IMR-90 (cell line): ENCODE data around the gene GNG12. TPM values are rescaled to one million over a fixed set of nuclear protein-coding genes. Genes with fewer than 3 reads are reported as not detected.

Source experiments
- ATAC-seq: fragments of 200-7000 bp; cut with Tn5 transposase; 2 replicates; pipeline ENCODE4 v1.9.1; 2020; ENCODE audit warnings: low read depth, mild to moderate bottlenecking, moderate library complexity
- BruUV-seq: library from RNA; stranded (reverse); fragments of 400-500 nt; replicated peaks from 2 replicates; lab custom pipeline; 2021; lab: Mats Ljungman, UMichigan
- CTCF ChIA-PET: fragments of 300-600 bp; formaldehyde crosslinking; extraction: SDS; loops from one replicate; lab custom pipeline; 2021; ENCODE audit warnings: antibody characterized with exemption; lab: Yijun Ruan, JAX
- POLR2A ChIA-PET: fragments of 300-600 bp; sonication (Branson Sonifier 250); formaldehyde crosslinking; loops from one replicate; lab custom pipeline; 2022; ENCODE audit warnings: antibody characterized with exemption; ENCODE audit not compliant: unreplicated experiment; lab: Charles Lee
- DNase-seq: peaks from one replicate; pipeline ENCODE4 v3.0.0; 2013
- H2AFZ ChIP-seq: replicated peaks from 2 replicates; pipeline ENCODE3; 2013; ENCODE audit warnings: low read length, mild to moderate bottlenecking; ENCODE audit not compliant: poor library complexity
- H2AK5ac ChIP-seq: 2 replicates; pipeline ENCODE4 v1.6.1; 2013; ENCODE audit warnings: low read depth, low read length, inconsistent platforms
- H2AK9ac ChIP-seq: replicated peaks from 2 replicates; pipeline ENCODE3; 2013; ENCODE audit warnings: mild to moderate bottlenecking, low read depth, low read length, moderate library complexity; ENCODE audit not compliant: poor library complexity
- H2BK120ac ChIP-seq: 2 replicates; pipeline ENCODE4 v1.6.1; 2013; ENCODE audit warnings: low read depth, low read length, inconsistent platforms
- H2BK15ac ChIP-seq: 3 replicates; pipeline ENCODE4 v1.6.1; 2013; ENCODE audit warnings: low read depth, low read length, inconsistent platforms
- H2BK20ac ChIP-seq: 2 replicates; pipeline ENCODE4 v1.6.1; 2013; ENCODE audit warnings: low read depth, mild to moderate bottlenecking, inconsistent platforms, low read length, moderate library complexity
- H2BK5ac ChIP-seq: 2 replicates; pipeline ENCODE4 v1.6.1; 2013; ENCODE audit warnings: mild to moderate bottlenecking, low read depth, low read length, inconsistent platforms; ENCODE audit not compliant: poor library complexity, severe bottlenecking
- H3K14ac ChIP-seq: replicated peaks from 2 replicates; pipeline ENCODE4 v1.6.1; 2013; ENCODE audit warnings: low read depth, low read length, inconsistent platforms
- H3K18ac ChIP-seq: 2 replicates; pipeline ENCODE4 v1.6.1; 2013; ENCODE audit warnings: low read depth, low read length, control low read depth
- H3K23ac ChIP-seq: 2 replicates; pipeline ENCODE4 v1.6.1; 2013; ENCODE audit warnings: low read depth, low read length, inconsistent platforms
- H3K27ac ChIP-seq: 2 replicates; pipeline ENCODE4 v1.5.1; 2013; ENCODE audit warnings: mild to moderate bottlenecking, control low read depth, low read length; ENCODE audit not compliant: insufficient read depth
- H3K27me3 ChIP-seq: 2 replicates; pipeline ENCODE4 v1.6.1; 2013; ENCODE audit warnings: low read length; ENCODE audit not compliant: control insufficient read depth, insufficient read depth
- H3K36me3 ChIP-seq: 2 replicates; pipeline ENCODE4 v1.6.1; 2013; ENCODE audit warnings: low read length, mixed read lengths; ENCODE audit not compliant: control insufficient read depth, insufficient read depth
- H3K4ac ChIP-seq: 2 replicates; pipeline ENCODE4 v1.6.1; 2013; ENCODE audit warnings: low read depth, low read length, inconsistent platforms
- H3K4me1 ChIP-seq: 2 replicates; pipeline ENCODE4 v1.6.1; 2013; ENCODE audit warnings: low read length, mixed read lengths; ENCODE audit not compliant: control insufficient read depth, insufficient read depth
- H3K4me2 ChIP-seq: 2 replicates; pipeline ENCODE4 v1.6.1; 2013; ENCODE audit warnings: low read depth, mild to moderate bottlenecking, control low read depth, low read length, moderate library complexity
- H3K4me3 ChIP-seq: 2 replicates; pipeline ENCODE4 v1.5.1; 2013; ENCODE audit warnings: low read depth, mild to moderate bottlenecking, control low read depth, low read length, moderate library complexity; ENCODE audit not compliant: insufficient read depth
- H3K56ac ChIP-seq: 2 replicates; pipeline ENCODE4 v1.6.1; 2013; ENCODE audit warnings: low read length, inconsistent platforms; ENCODE audit not compliant: insufficient read depth; ENCODE audit errors: extremely low read depth
- H3K79me1 ChIP-seq, 2 experiments: 2 replicates each; pipeline ENCODE4 v1.6.1; 2013; ENCODE audit warnings: low read length in 2 of 2, inconsistent platforms in 1 of 2, low read depth in 1 of 2
- H3K9ac ChIP-seq: 2 replicates; pipeline ENCODE4 v1.6.1; 2013; ENCODE audit warnings: low read depth, low read length, control low read depth
- H3K9me1 ChIP-seq: 2 replicates; pipeline ENCODE4 v1.6.1; 2013; ENCODE audit warnings: low read length, inconsistent platforms; ENCODE audit not compliant: insufficient read depth
- H3K9me3 ChIP-seq: 2 replicates; pipeline ENCODE4 v1.6.1; 2013; ENCODE audit warnings: low read length; ENCODE audit not compliant: control insufficient read depth, insufficient read depth
- H4K20me1 ChIP-seq: 2 replicates; pipeline ENCODE4 v1.6.1; 2013; ENCODE audit warnings: low read length, inconsistent platforms; ENCODE audit not compliant: insufficient read depth
- H4K5ac ChIP-seq: 2 replicates; pipeline ENCODE4 v1.6.1; 2013; ENCODE audit warnings: mild to moderate bottlenecking, low read depth, low read length, control low read depth
- H4K8ac ChIP-seq, 2 experiments: 2 replicates each; pipeline ENCODE4 v1.6.1; 2013; ENCODE audit warnings: low read depth in 2 of 2, low read length in 2 of 2, control low read depth in 1 of 2, inconsistent platforms in 1 of 2
- H4K91ac ChIP-seq: 2 replicates; pipeline ENCODE4 v1.6.1; 2013; ENCODE audit warnings: low read depth, low read length, inconsistent platforms; ENCODE audit not compliant: insufficient read depth
- BHLHE40 ChIP-seq: fragments of 150-350 bp; IDR thresholded peaks from 2 replicates; pipeline ENCODE4 v1.6.1; 2016; ENCODE audit warnings: mild to moderate bottlenecking, low read depth, low read length
- CEBPB ChIP-seq: IDR thresholded peaks from 2 replicates; pipeline ENCODE4 v1.6.1; 2012; ENCODE audit warnings: low read depth, low read length, improper control_type of control experiment
- CHD1 ChIP-seq: IDR thresholded peaks from 2 replicates; pipeline ENCODE4 v1.6.1; 2012; ENCODE audit warnings: low read depth, low read length, improper control_type of control experiment
- ELK1 ChIP-seq: fragments of 150-350 bp; IDR thresholded peaks from 2 replicates; pipeline ENCODE4 v1.6.1; 2016; ENCODE audit warnings: low read depth, mild to moderate bottlenecking, low read length, moderate library complexity, borderline replicate concordance
- FOS ChIP-seq: fragments of 150-350 bp; IDR thresholded peaks from 2 replicates; pipeline ENCODE4 v1.6.1; 2016; ENCODE audit warnings: low read depth, low read length
- MAFK ChIP-seq: IDR thresholded peaks from 2 replicates; pipeline ENCODE4 v1.6.1; 2012; ENCODE audit warnings: low read depth, low read length, improper control_type of control experiment
- MAZ ChIP-seq: IDR thresholded peaks from 2 replicates; pipeline ENCODE4 v1.6.1; 2012; ENCODE audit warnings: low read depth, mild to moderate bottlenecking, low read length, improper control_type of control experiment, moderate library complexity, borderline replicate concordance
- NFE2L2 ChIP-seq: fragments of 150-350 bp; IDR thresholded peaks from 2 replicates; pipeline ENCODE4 v1.6.1; 2016; ENCODE audit warnings: low read depth, mild to moderate bottlenecking, low read length
- POLR2A ChIP-seq: IDR thresholded peaks from 2 replicates; pipeline ENCODE4 v1.6.1; 2012; ENCODE audit warnings: mild to moderate bottlenecking, low read depth, low read length
- RAD21 ChIP-seq: IDR thresholded peaks from 2 replicates; pipeline ENCODE4 v1.6.1; 2012; ENCODE audit warnings: low read length, improper control_type of control experiment
- RCOR1 ChIP-seq: IDR thresholded peaks from 2 replicates; pipeline ENCODE4 v1.6.1; 2012; ENCODE audit warnings: mild to moderate bottlenecking, low read length, improper control_type of control experiment; ENCODE audit not compliant: insufficient replicate concordance
- RFX5 ChIP-seq: IDR thresholded peaks from 2 replicates; pipeline ENCODE4 v1.8.0; 2012; ENCODE audit warnings: low read depth, mild to moderate bottlenecking, low read length, moderate library complexity
- SMC3 ChIP-seq: fragments of 150-350 bp; IDR thresholded peaks from 2 replicates; pipeline ENCODE4 v1.6.1; 2016; ENCODE audit warnings: low read depth, mild to moderate bottlenecking, antibody characterized with exemption, low read length, moderate library complexity
- USF2 ChIP-seq: fragments of 150-350 bp; IDR thresholded peaks from 2 replicates; pipeline ENCODE4 v1.6.1; 2017; ENCODE audit warnings: mild to moderate bottlenecking, antibody characterized with exemption, low read length, low read depth
- WGBS, 2 experiments: methylation state at CpG; one replicate each; pipeline versions ENCODE4 v1.1.5 to v1.1.7; 2013; ENCODE audit warnings: missing lambda C conversion rate in 2 of 2; ENCODE audit not compliant: insufficient read length in 1 of 2; ENCODE audit errors: extremely low coverage in 2 of 2; 5-methylcytosine and 5-hydroxymethylcytosine counted together
- dilution Hi-C: fragments of 300-500 bp; cut with HindIII; formaldehyde crosslinking; loops from one replicate; pipeline ENCODE4 v1.14.3; 2018; ENCODE audit warnings: low sequenced_read_pairs; ENCODE audit not compliant: unreplicated experiment
- in situ Hi-C: fragments of 300-500 bp; cut with MboI; formaldehyde crosslinking; loops from 3 replicates; pipeline ENCODE4 v1.14.3; 2019; ENCODE audit warnings: low sequenced_read_pairs, inconsistent platforms, mixed read lengths
- intact Hi-C: fragments of 100-400 bp; cut with micrococcal nuclease; formaldehyde crosslinking; loops from 2 replicates; pipeline ENCODE4 v1.10.0; 2022
- polyA plus RNA-seq, 3 experiments: library from polyadenylated mRNA; depleted of rRNA; stranded (reverse); fragments of >200 nt; gene quantifications; 2 replicates each; pipeline ENCODE4 v1.2.3, GENCODE V29; 2012; ENCODE audit warnings: low replicate concordance in 1 of 3
- total RNA-seq: library from RNA; depleted of rRNA; stranded (reverse); fragments of >200 nt; gene quantifications from 2 replicates; pipeline ENCODE4 v1.2.3, GENCODE V29; 2012

The GNG12 gene
- total and polyA plus RNA-seq, 2 of the 4 experiments (the other 2 are of a cell fraction): 92.3 to 132 TPM

GRCh38 chr1:67705735-67706453 lies 127.4 kb downstream of the GNG12 start:
- dilution Hi-C loops (no loop called here), intact Hi-C loops (loop anchor here (5.0 kb wide), 1 partner anchor 551 kb away; no protein-coding TSS in a partner anchor), in situ Hi-C loops (no loop called here)
- H2BK15ac ChIP-seq: no peak overlapping the region
- no peak overlapping the region for H3K18ac ChIP-seq
- H4K5ac ChIP-seq: no peak overlapping the region
- H3K4me3 ChIP-seq: no peak overlapping the region
- peaks cover 31% of the 10 kb centered on the region for H3K9me1 ChIP-seq
- H3K14ac ChIP-seq: no peak overlapping the region
- peaks cover 11% of the 10 kb centered on the region; the same call in 1 of the 2 replicates for H4K20me1 ChIP-seq
- no TSS peak for BruUV-seq
- H3K4ac ChIP-seq: no peak overlapping the region
- H3K27me3 ChIP-seq: no peaks in the 10 kb centered on the region
- CTCF ChIA-PET: no interaction called here
- H3K4me1 ChIP-seq: peaks cover 23% of the 10 kb centered on the region
- H2BK5ac ChIP-seq: no peak overlapping the region
- peaks cover 18% of the 10 kb centered on the region for H3K36me3 ChIP-seq
- peaks cover 32 to 66% of the 10 kb centered on the region in 2 experiments for H3K79me1 ChIP-seq
- no peak overlapping the region for H3K23ac ChIP-seq
- H3K56ac ChIP-seq: no peak overlapping the region
- no peak overlapping the region for H3K9ac ChIP-seq
- no peak overlapping the region for H2AK9ac ChIP-seq
- H3K27ac ChIP-seq: no peak overlapping the region
- 71% methylated on average over 4 of the region's 10 CpGs; no CpG with 5 or more reads in 1 of the 2 experiments for WGBS, 2 experiments
- no peak for DNase-seq
- no peak overlapping the region; the same call in 1 of the 2 replicates for H4K91ac ChIP-seq
- no peak overlapping the region for H4K8ac ChIP-seq
- no peak overlapping the region for H2AK5ac ChIP-seq
- no peak overlapping the region for H2BK120ac ChIP-seq
- H2AFZ ChIP-seq: no peak overlapping the region
- POLR2A ChIA-PET: no interaction called here
- H2BK20ac ChIP-seq: no peak overlapping the region
- ATAC-seq: no peak
- H3K9me3 ChIP-seq: no peaks in the 10 kb centered on the region
- no peak for TF ChIP-seq SMC3
- TF ChIP-seq RFX5: no peak
- TF ChIP-seq CHD1: no peak
- no peak for TF ChIP-seq RCOR1
- TF ChIP-seq FOS: no peak
- TF ChIP-seq RAD21: no peak
- TF ChIP-seq MAFK: no peak
- TF ChIP-seq CEBPB: no peak
- TF ChIP-seq MAZ: no peak
- TF ChIP-seq USF2: no peak
- no peak for TF ChIP-seq BHLHE40
- no peak for TF ChIP-seq NFE2L2
- TF ChIP-seq ELK1: no peak
- TF ChIP-seq POLR2A: no peak
- no peak overlapping the region for H3K4me2 ChIP-seq
